NT2/D1 (cell line): ENCODE measurements around the gene PRCD.

Experiments
- SUZ12 ChIP-seq: IDR thresholded peaks from 2 replicates; pipeline ENCODE4 v1.6.1; 2011; ENCODE audit not compliant: insufficient read length, insufficient read depth; ENCODE audit errors: extremely low read depth
- YY1 ChIP-seq: IDR thresholded peaks from 2 replicates; pipeline ENCODE4 v1.6.1; 2011; ENCODE audit not compliant: insufficient read length, insufficient read depth
- ZNF274 ChIP-seq: IDR thresholded peaks from 2 replicates; pipeline ENCODE4 v1.6.1; 2011; ENCODE audit warnings: mild to moderate bottlenecking, low read depth, low read length

DNA sequence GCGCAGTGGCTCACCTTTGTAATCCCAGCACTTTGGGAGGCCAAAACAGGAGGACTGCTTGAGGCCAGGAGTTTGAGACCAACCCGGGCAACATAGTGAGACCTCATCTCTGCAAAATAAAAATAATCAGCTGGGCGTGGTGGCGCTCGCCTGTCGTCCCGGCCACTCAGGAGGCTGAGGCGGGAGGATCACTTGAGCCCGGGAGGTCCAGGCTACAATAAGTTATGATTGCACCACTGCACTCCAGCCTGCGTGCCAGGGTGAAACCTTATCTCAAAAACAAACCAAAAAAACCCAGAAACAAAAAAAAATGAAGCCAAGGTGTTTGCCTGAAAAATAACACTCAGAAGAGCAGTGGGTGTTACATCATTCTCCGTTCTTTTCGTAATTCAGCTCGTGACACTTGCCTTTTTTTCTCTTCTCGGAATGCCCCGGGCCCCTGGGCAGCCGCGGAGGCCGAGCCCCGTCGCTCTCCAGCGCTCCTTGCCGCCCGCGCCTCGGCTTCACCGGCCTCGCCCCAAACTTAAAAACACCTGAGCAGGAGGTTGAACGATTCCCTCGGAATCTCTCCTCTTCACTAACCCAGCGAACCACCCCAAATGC, 17.0 kb downstream of the PRCD start:
- TF ChIP-seq ZNF274 (no peak), YY1 (no peak), SUZ12 (no peak)
